OCI-LY7 (cell line): ENCODE results near the gene TGM1. TPM values are rescaled to one million over a fixed set of nuclear protein-coding genes. Genes with fewer than 3 reads are reported as not detected.

Source experiments
- BruUV-seq: library from RNA; stranded (reverse); fragments of 400-500 nt; replicated peaks from 2 replicates; lab custom pipeline; 2021; lab: Mats Ljungman, UMichigan
- CTCF ChIA-PET: fragments of 300-600 bp; sonication (Branson Sonifier 250); formaldehyde crosslinking; loops from one replicate; lab custom pipeline; 2022; ENCODE audit warnings: antibody characterized with exemption; ENCODE audit not compliant: unreplicated experiment; lab: Charles Lee
- POLR2A ChIA-PET: fragments of 300-600 bp; sonication (Branson Sonifier 250); formaldehyde crosslinking; loops from one replicate; lab custom pipeline; 2022; ENCODE audit warnings: antibody characterized with exemption; lab: Charles Lee
- DNase-seq: peaks from one replicate; pipeline ENCODE4 v3.0.0-alpha.2; 2015; ENCODE audit warnings: low spot score
- H2AFZ ChIP-seq: fragments of 200-600 bp; sonication (generic), shearing (Covaris generic); 2 replicates; pipeline ENCODE4 v1.6.1; 2014; ENCODE audit warnings: mild to moderate bottlenecking, antibody characterized with exemption, low read length, moderate library complexity
- H3K27ac ChIP-seq: fragments of 200-600 bp; sonication (generic); 2 replicates; pipeline ENCODE4 v1.5.1; 2014; ENCODE audit warnings: mixed run types, low read depth, mild to moderate bottlenecking, moderate library complexity, low read length, inconsistent platforms; ENCODE audit not compliant: poor library complexity, severe bottlenecking
- H3K36me3 ChIP-seq: fragments of 200-600 bp; sonication (generic); 2 replicates; pipeline ENCODE4 v1.6.1; 2014; ENCODE audit warnings: mild to moderate bottlenecking, antibody characterized with exemption, low read length, moderate library complexity, mixed read lengths; ENCODE audit not compliant: insufficient read depth
- H3K4me1 ChIP-seq: fragments of 200-600 bp; sonication (generic); 2 replicates; pipeline ENCODE4 v1.5.1; 2014; ENCODE audit warnings: mild to moderate bottlenecking, low read length; ENCODE audit not compliant: insufficient read depth, poor library complexity, severe bottlenecking
- H3K4me2 ChIP-seq: fragments of 200-600 bp; sonication (generic); 2 replicates; pipeline ENCODE4 v1.6.1; 2014; ENCODE audit warnings: mild to moderate bottlenecking, low read length
- H3K4me3 ChIP-seq: fragments of 200-600 bp; sonication (generic); 2 replicates; pipeline ENCODE4 v1.5.1; 2014; ENCODE audit warnings: mild to moderate bottlenecking, low read depth, low read length; ENCODE audit not compliant: poor library complexity, severe bottlenecking
- H3K79me2 ChIP-seq: fragments of 200-600 bp; sonication (generic); 2 replicates; pipeline ENCODE4 v1.6.1; 2016; ENCODE audit warnings: low read depth, mild to moderate bottlenecking, low read length, moderate library complexity, mixed read lengths; ENCODE audit not compliant: insufficient read depth
- H3K9me2 ChIP-seq: fragments of 200-600 bp; sonication (generic); 2 replicates; pipeline ENCODE4 v1.6.1; 2016; ENCODE audit warnings: mild to moderate bottlenecking, low read length, mixed read lengths; ENCODE audit not compliant: insufficient read depth
- H3K9me3 ChIP-seq: fragments of 200-600 bp; sonication (generic); 2 replicates; pipeline ENCODE4 v1.6.1; 2014; ENCODE audit warnings: mild to moderate bottlenecking, mixed run types, low read length, mixed read lengths
- H4K20me1 ChIP-seq: fragments of 200-600 bp; sonication (generic); 2 replicates; pipeline ENCODE4 v1.6.1; 2014; ENCODE audit warnings: mild to moderate bottlenecking, antibody characterized with exemption, low read length, moderate library complexity, mixed read lengths; ENCODE audit not compliant: insufficient read depth
- EZH2phosphoT487 ChIP-seq: fragments of 200-600 bp; sonication (generic); IDR thresholded peaks from 2 replicates; pipeline ENCODE4 v1.6.1; 2018; ENCODE audit warnings: low read depth, borderline replicate concordance, mild to moderate bottlenecking, mixed run types, antibody characterized with exemption, low read length, moderate library complexity, mixed read lengths
- intact Hi-C: fragments of 100-400 bp; cut with micrococcal nuclease; formaldehyde crosslinking; loops from one replicate; pipeline ENCODE4 v1.10.0; 2022; ENCODE audit not compliant: unreplicated experiment
- total RNA-seq, 2 experiments: library from RNA; depleted of rRNA in 1 of 2; stranded (reverse); fragments of >200 nt in 1 of 2; shearing (Covaris generic) in 1 of 2; gene quantifications; 2 replicates each; pipeline ENCODE4 v1.2.3, GENCODE V29; 2014 to 2022
- TF ChIP-seq, protein P1 (sequence below): fragments of 200-600 bp; sonication (generic); conservative IDR thresholded peaks from 2 replicates; pipeline ENCODE4 v1.5.1; 2014; ENCODE audit warnings: mild to moderate bottlenecking, antibody characterized with exemption, low read length, moderate library complexity, mixed read lengths

Gene TGM1
- total RNA-seq, 2 experiments from 2014 or later, result 5.2 to 5.4 TPM

DNA sequence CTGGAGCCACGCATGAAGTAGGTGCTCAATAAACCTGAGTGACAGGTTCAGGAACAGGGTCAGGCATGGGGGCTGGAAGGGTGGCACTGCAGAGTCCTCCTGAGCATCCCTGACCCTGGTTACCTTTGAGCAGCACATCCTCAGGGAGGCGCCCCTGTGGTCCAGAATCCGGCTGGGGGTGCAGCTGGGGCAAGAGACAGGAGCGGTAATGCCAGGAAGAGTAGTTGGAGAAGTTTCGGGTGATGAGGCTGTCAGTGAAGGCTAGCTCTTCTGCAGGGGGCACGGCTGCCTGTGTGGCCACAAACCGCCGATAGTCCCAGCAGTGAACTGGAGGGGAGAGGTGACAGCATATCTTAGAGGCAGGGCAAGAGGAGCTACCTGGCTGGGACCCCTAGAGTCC lies 6.4 kb upstream of the TGM1 start:
- H3K4me3 ChIP-seq, result no peak overlapping the region
- H3K4me1 ChIP-seq, result peaks cover 38% of the 10 kb centered on the region
- no peaks in the 10 kb centered on the region for H3K36me3 ChIP-seq
- ChIA-PET POLR2A (interaction anchor here (0.6 to 3.2 kb wide), 3 partner anchors 23 to 134 kb away, joined by 3 to 21 read pairs (median 4); no protein-coding TSS in a partner anchor), CTCF (no interaction called here)
- no peak overlapping the region for H2AFZ ChIP-seq
- no peak overlapping the region for H3K4me2 ChIP-seq
- H3K9me3 ChIP-seq, result no peaks in the 10 kb centered on the region
- H3K9me2 ChIP-seq, result no peaks in the 10 kb centered on the region
- no peaks in the 10 kb centered on the region for H4K20me1 ChIP-seq
- H3K79me2 ChIP-seq, result no peaks in the 10 kb centered on the region
- TF ChIP-seq EZH2phosphoT487, result no peak
- TF ChIP-seq, protein P1, sequence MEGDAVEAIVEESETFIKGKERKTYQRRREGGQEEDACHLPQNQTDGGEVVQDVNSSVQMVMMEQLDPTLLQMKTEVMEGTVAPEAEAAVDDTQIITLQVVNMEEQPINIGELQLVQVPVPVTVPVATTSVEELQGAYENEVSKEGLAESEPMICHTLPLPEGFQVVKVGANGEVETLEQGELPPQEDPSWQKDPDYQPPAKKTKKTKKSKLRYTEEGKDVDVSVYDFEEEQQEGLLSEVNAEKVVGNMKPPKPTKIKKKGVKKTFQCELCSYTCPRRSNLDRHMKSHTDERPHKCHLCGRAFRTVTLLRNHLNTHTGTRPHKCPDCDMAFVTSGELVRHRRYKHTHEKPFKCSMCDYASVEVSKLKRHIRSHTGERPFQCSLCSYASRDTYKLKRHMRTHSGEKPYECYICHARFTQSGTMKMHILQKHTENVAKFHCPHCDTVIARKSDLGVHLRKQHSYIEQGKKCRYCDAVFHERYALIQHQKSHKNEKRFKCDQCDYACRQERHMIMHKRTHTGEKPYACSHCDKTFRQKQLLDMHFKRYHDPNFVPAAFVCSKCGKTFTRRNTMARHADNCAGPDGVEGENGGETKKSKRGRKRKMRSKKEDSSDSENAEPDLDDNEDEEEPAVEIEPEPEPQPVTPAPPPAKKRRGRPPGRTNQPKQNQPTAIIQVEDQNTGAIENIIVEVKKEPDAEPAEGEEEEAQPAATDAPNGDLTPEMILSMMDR, result no peak
- intact Hi-C loops, result no loop called here
- no peak overlapping the region for H3K27ac ChIP-seq
- no peak for DNase-seq
- BruUV-seq, result no TSS peak

DNA sequence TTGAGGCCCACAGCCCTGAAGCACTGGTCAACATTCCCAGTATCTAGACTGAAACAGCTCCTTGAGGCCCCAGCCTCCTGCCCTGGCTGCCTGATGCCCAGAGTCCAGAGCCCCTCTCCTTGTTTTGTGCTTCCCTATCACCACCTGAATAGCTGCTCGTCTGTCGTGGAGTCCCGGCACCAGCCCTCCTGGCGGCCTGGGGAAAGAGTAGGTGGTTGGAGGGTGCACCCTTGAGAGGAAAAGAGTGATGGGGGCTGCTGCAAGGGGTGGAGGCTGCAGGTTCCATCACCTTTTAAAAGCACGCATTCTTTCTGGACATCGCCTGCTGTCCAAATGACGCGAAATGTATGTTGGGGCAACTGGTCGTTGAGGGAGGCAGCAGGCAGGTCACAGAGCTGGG lies 5.2 kb upstream of the TGM1 start:
- Histone ChIP-seq H3K36me3 (no peaks in the 10 kb centered on the region), H3K9me3 (no peaks in the 10 kb centered on the region), H3K79me2 (no peaks in the 10 kb centered on the region), H3K4me1 (peaks cover 34% of the 10 kb centered on the region), H3K4me2 (no peak overlapping the region), H4K20me1 (no peaks in the 10 kb centered on the region), H3K9me2 (no peaks in the 10 kb centered on the region), H3K4me3 (no peak overlapping the region), H3K27ac (no peak overlapping the region), H2AFZ (no peak overlapping the region)
- ChIA-PET POLR2A (no interaction called here), CTCF (no interaction called here)
- TF ChIP-seq, protein P1, result no peak
- no peak for TF ChIP-seq EZH2phosphoT487
- BruUV-seq, result no TSS peak
- intact Hi-C loops, result no loop called here
- no peak for DNase-seq

DNA sequence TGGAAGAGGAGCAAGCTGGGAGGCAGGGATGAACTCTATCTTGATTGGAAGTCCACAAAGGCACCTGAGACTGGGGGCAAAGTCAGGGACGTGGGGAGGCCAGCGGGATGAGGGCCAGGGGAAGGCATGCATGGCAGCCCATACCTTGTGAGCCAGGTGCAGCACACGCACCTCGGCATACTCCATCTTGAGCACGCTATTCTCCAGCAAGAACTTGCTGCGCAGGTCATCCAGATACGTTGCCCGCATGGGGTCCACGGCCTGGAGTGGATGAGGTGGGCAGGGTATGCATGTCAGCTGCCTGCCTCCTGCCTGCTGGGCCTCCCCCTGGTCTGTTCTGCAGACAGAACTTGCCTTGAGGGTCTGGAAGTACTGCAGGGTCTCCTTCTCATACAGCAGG lies 4.5 kb upstream of the TGM1 start:
- no peak overlapping the region for H2AFZ ChIP-seq
- intact Hi-C loops, result no loop called here
- no peak overlapping the region for H3K4me3 ChIP-seq
- no peak overlapping the region for H3K27ac ChIP-seq
- ChIA-PET CTCF (no interaction called here), POLR2A (no interaction called here)
- TF ChIP-seq, protein P1, result no peak
- TF ChIP-seq EZH2phosphoT487, result no peak
- H3K9me2 ChIP-seq, result no peaks in the 10 kb centered on the region
- H3K9me3 ChIP-seq, result no peaks in the 10 kb centered on the region
- no peaks in the 10 kb centered on the region for H3K36me3 ChIP-seq
- H3K79me2 ChIP-seq, result no peaks in the 10 kb centered on the region
- H4K20me1 ChIP-seq, result no peaks in the 10 kb centered on the region
- no peak for DNase-seq
- H3K4me1 ChIP-seq, result peaks cover 28% of the 10 kb centered on the region
- no peak overlapping the region for H3K4me2 ChIP-seq
- BruUV-seq, result no TSS peak
